HCT116 (cell line): ENCODE results near the gene ONECUT3. TPM values are rescaled to one million over a fixed set of nuclear protein-coding genes. Genes with fewer than 3 reads are reported as not detected.

Experiments
- ATAC-seq: fragments of 200-7000 bp; cut with Tn5 transposase; 2 replicates; pipeline ENCODE4 v1.9.1; 2020; ENCODE audit warnings: mild to moderate bottlenecking, moderate library complexity
- BruUV-seq: library from RNA; stranded (reverse); fragments of 400-500 nt; replicated peaks from 2 replicates; lab custom pipeline; 2021; lab: Mats Ljungman, UMichigan
- CTCF ChIA-PET: fragments of 300-600 bp; sonication (Branson Sonifier 250); formaldehyde crosslinking; loops from one replicate; lab custom pipeline; 2021; ENCODE audit warnings: antibody characterized with exemption; lab: Charles Lee
- POLR2A ChIA-PET: fragments of 300-600, 350-600 bp; sonication (Branson Sonifier 250); formaldehyde crosslinking; loops from one replicate; lab custom pipeline; 2021; ENCODE audit warnings: antibody characterized with exemption; lab: Charles Lee
- RAD21 ChIA-PET, 2 experiments: fragments of 300-600 bp; sonication (Branson Sonifier 250); formaldehyde crosslinking; loops; one replicate each; lab custom pipeline; 2023; ENCODE audit warnings: low total read pairs in 2 of 2; ENCODE audit not compliant: uncharacterized antibody in 2 of 2, unreplicated experiment in 2 of 2, low non-redundant PET in 1 of 2; lab: Charles Lee
- DNase-seq: peaks from one replicate; pipeline ENCODE4 v3.0.0-alpha.2; 2010; ENCODE audit warnings: low read depth, low spot score
- H2AFZ ChIP-seq: fragments of 200-600 bp; shearing (Covaris generic), sonication (generic); 2 replicates; pipeline ENCODE4 v1.6.1; 2017; ENCODE audit warnings: low read depth, mixed run types, mixed read lengths, antibody characterized with exemption, low read length; ENCODE audit not compliant: poor library complexity, severe bottlenecking
- H3K27ac ChIP-seq: 2 replicates; pipeline ENCODE4 v1.5.1; 2012; ENCODE audit warnings: low read depth, low read length
- H3K27me3 ChIP-seq: fragments of 200-600 bp; sonication (generic); 2 replicates; pipeline ENCODE4 v1.6.1; 2016; ENCODE audit warnings: mixed run types, low read length, mixed read lengths; ENCODE audit not compliant: insufficient read depth
- H3K36me3 ChIP-seq, 2 experiments: fragments of 200-500 bp in 1 of 2; fragments of 200-600 bp in 1 of 2; sonication (Bioruptor generic) in 1 of 2; sonication (generic) in 1 of 2; 2 replicates each; pipeline versions ENCODE4 v1.5.1 to v1.6.1; 2014 to 2016; ENCODE audit warnings: low read length in 2 of 2, inconsistent platforms in 1 of 2, mixed read lengths in 1 of 2, mixed run types in 1 of 2; ENCODE audit not compliant: insufficient read depth in 2 of 2, control insufficient read depth in 1 of 2
- H3K4me1 ChIP-seq, 2 experiments: fragments of 200-600 bp in 1 of 2; sonication (generic) in 1 of 2; 2 replicates each; pipeline versions ENCODE4 v1.5.1 to v1.6.1; 2012 to 2017; ENCODE audit warnings: low read length in 2 of 2, inconsistent platforms in 1 of 2, mild to moderate bottlenecking in 1 of 2, mixed read lengths in 1 of 2, mixed run types in 1 of 2, moderate library complexity in 1 of 2; ENCODE audit not compliant: insufficient read depth in 2 of 2, control insufficient read depth in 1 of 2
- H3K4me2 ChIP-seq: fragments of 200-600 bp; sonication (generic); 2 replicates; pipeline ENCODE4 v1.6.1; 2017; ENCODE audit warnings: mixed run types, low read length, mixed read lengths
- H3K4me3 ChIP-seq, 2 experiments: fragments of 200-600 bp in 1 of 2; sonication (generic) in 1 of 2; replicated peaks in 1 of 2; 2 replicates each; pipeline ENCODE4 v1.5.1; 2011 to 2016; ENCODE audit warnings: low read length in 2 of 2, control low read depth in 1 of 2, low read depth in 1 of 2, mild to moderate bottlenecking in 1 of 2, mixed read lengths in 1 of 2, mixed run types in 1 of 2
- H3K79me2 ChIP-seq: fragments of 200-600 bp; sonication (generic); 2 replicates; pipeline ENCODE4 v1.6.1; 2017; ENCODE audit warnings: mild to moderate bottlenecking, mixed run types, low read length, moderate library complexity, mixed read lengths; ENCODE audit not compliant: insufficient read depth
- H3K9ac ChIP-seq: fragments of 200-600 bp; sonication (generic); 2 replicates; pipeline ENCODE4 v1.6.1; 2016; ENCODE audit warnings: low read length, mixed read lengths
- H3K9me2 ChIP-seq: fragments of 200-600 bp; sonication (generic), shearing (Covaris generic); 2 replicates; pipeline ENCODE4 v1.6.1; 2017; ENCODE audit warnings: mixed run types, mild to moderate bottlenecking, moderate library complexity; ENCODE audit not compliant: insufficient read depth
- H3K9me3 ChIP-seq, 2 experiments: fragments of 200-500 bp in 1 of 2; fragments of 200-600 bp in 1 of 2; sonication (Bioruptor generic) in 1 of 2; sonication (generic) in 1 of 2; 2 replicates each; pipeline ENCODE4 v1.6.1; 2014 to 2017; ENCODE audit warnings: low read length in 2 of 2, mixed read lengths in 2 of 2, inconsistent platforms in 1 of 2, low read depth in 1 of 2, mild to moderate bottlenecking in 1 of 2, mixed run types in 1 of 2, moderate library complexity in 1 of 2; ENCODE audit not compliant: control insufficient read depth in 1 of 2, insufficient read depth in 1 of 2
- H4K20me1 ChIP-seq: fragments of 200-600 bp; sonication (generic), shearing (Covaris generic); 2 replicates; pipeline ENCODE4 v1.6.1; 2017; ENCODE audit warnings: mixed run types, mild to moderate bottlenecking, moderate library complexity; ENCODE audit not compliant: insufficient read depth
- CBX3 ChIP-seq: IDR thresholded peaks from 2 replicates; pipeline ENCODE4 v1.6.1; 2012; ENCODE audit warnings: low read depth
- ELF1 ChIP-seq: IDR thresholded peaks from 2 replicates; pipeline ENCODE4 v1.6.1; 2012; ENCODE audit warnings: low read depth, borderline replicate concordance
- EZH2 ChIP-seq: fragments of 200-600 bp; sonication (generic); IDR thresholded peaks from 2 replicates; pipeline ENCODE4 v1.6.1; 2017; ENCODE audit warnings: antibody characterized with exemption, mixed run types
- EZH2phosphoT487 ChIP-seq: fragments of 200-600 bp; IDR thresholded peaks from 2 replicates; pipeline ENCODE4 v1.6.1; 2018; ENCODE audit warnings: antibody characterized with exemption, borderline replicate concordance
- FOSL1 ChIP-seq: IDR thresholded peaks from 2 replicates; pipeline ENCODE4 v1.6.1; 2012; ENCODE audit warnings: low read depth
- POLR2A ChIP-seq: IDR thresholded peaks from 2 replicates; pipeline ENCODE4 v1.7.0; 2011; ENCODE audit warnings: borderline replicate concordance; ENCODE audit not compliant: insufficient read depth, insufficient read length; ENCODE audit errors: extremely low read depth
- POLR2AphosphoS5 ChIP-seq: IDR thresholded peaks from 2 replicates; pipeline ENCODE4 v1.6.1; 2011; ENCODE audit warnings: mild to moderate bottlenecking, low read depth, low read length, moderate library complexity
- RAD21 ChIP-seq: IDR thresholded peaks from 2 replicates; pipeline ENCODE4 v1.6.1; 2012; ENCODE audit warnings: low read depth, mild to moderate bottlenecking
- SIN3A ChIP-seq: IDR thresholded peaks from 2 replicates; pipeline ENCODE4 v1.6.1; 2012; ENCODE audit warnings: low read depth
- SP1 ChIP-seq: IDR thresholded peaks from 2 replicates; pipeline ENCODE4 v1.6.1; 2012; ENCODE audit warnings: low read depth
- SRF ChIP-seq: IDR thresholded peaks from 2 replicates; pipeline ENCODE4 v1.6.1; 2012; ENCODE audit warnings: low read depth
- TCF7L2 ChIP-seq: IDR thresholded peaks from 2 replicates; pipeline ENCODE4 v1.7.0; 2011; ENCODE audit warnings: borderline replicate concordance, inconsistent platforms; ENCODE audit not compliant: insufficient read depth, insufficient read length; ENCODE audit errors: extremely low read depth
- YY1 ChIP-seq: IDR thresholded peaks from 2 replicates; pipeline ENCODE4 v1.6.1; 2011; ENCODE audit warnings: low read length, low read depth, moderate library complexity, mild to moderate bottlenecking; ENCODE audit not compliant: insufficient replicate concordance; ENCODE audit errors: extremely low read depth
- ZFX ChIP-seq: fragments of 450-650 bp; IDR thresholded peaks from 2 replicates; pipeline ENCODE4 v1.6.1; 2017
- ZNF274 ChIP-seq: fragments of 200-500 bp; sonication (Bioruptor generic); IDR thresholded peaks from 2 replicates; pipeline ENCODE4 v1.6.1; 2014; ENCODE audit warnings: mild to moderate bottlenecking, low read depth, low read length, inconsistent platforms
- intact Hi-C: fragments of 100-400 bp; cut with micrococcal nuclease; formaldehyde crosslinking; loops from 2 replicates; pipeline ENCODE4 v1.10.0; 2022
- total RNA-seq: library from RNA; stranded (reverse); gene quantifications from one replicate; pipeline ENCODE4 v1.2.1, GENCODE V29; 2021; ENCODE audit not compliant: unreplicated experiment
- TF ChIP-seq, protein P1 (sequence below): IDR thresholded peaks from 2 replicates; pipeline ENCODE4 v1.6.1; 2012
- TF ChIP-seq, protein P2 (sequence below): IDR thresholded peaks from 2 replicates; pipeline ENCODE4 v1.6.1; 2012
- TF ChIP-seq, protein P3 (sequence below): IDR thresholded peaks from 2 replicates; pipeline ENCODE4 v1.6.1; 2012; ENCODE audit warnings: low read depth
- TF ChIP-seq, protein P4 (sequence below): IDR thresholded peaks from 2 replicates; pipeline ENCODE4 v1.6.1; 2011; ENCODE audit warnings: mild to moderate bottlenecking, low read length, moderate library complexity; ENCODE audit not compliant: insufficient replicate concordance; ENCODE audit errors: extremely low read depth

Gene ONECUT3
- total RNA-seq, 1 experiment from 2014 or later, result 22.1 TPM

DNA sequence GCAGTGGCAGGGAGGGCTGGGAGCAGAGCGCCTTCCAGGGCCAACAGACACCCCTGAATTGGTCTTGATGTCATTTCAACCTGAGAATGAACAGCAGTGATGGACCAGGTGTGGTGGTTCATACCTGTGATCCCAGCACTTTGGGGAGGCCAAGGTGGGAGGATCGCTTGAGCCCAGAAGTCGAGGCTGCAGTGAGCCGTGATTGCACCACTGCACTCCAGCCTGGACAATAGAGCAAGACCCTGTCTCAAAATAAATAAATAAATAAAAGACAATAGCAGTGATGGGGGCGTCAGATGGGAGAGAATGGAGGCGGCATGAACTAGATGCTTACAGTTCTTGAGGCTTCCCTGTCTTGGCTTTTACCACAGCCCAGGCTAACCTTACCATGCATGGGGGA, 46.1 kb upstream of the ONECUT3 start:
- no peak for DNase-seq
- no peak for ATAC-seq
- H3K9ac ChIP-seq, result no peak overlapping the region
- no TSS peak for BruUV-seq
- intact Hi-C loops, result no loop called here
- no peak overlapping the region for H3K4me3 ChIP-seq
- H3K27me3 ChIP-seq, result no peaks in the 10 kb centered on the region
- RAD21 ChIA-PET, result no interaction called here
- H2AFZ ChIP-seq, result no peak overlapping the region
- H3K9me2 ChIP-seq, result no peaks in the 10 kb centered on the region
- no peak overlapping the region for H3K4me2 ChIP-seq
- TF ChIP-seq POLR2A (no peak), EZH2 (no peak), EZH2phosphoT487 (no peak), SP1 (no peak), ZFX (no peak), RAD21 (no peak), SIN3A (no peak), ZNF274 (no peak), FOSL1 (no peak), POLR2AphosphoS5 (no peak), ELF1 (no peak), SRF (no peak), YY1 (no peak), CBX3 (no peak), TCF7L2 (no peak)
- TF ChIP-seq, protein P1, sequence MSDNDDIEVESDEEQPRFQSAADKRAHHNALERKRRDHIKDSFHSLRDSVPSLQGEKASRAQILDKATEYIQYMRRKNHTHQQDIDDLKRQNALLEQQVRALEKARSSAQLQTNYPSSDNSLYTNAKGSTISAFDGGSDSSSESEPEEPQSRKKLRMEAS, result no peak
- TF ChIP-seq, protein P2, sequence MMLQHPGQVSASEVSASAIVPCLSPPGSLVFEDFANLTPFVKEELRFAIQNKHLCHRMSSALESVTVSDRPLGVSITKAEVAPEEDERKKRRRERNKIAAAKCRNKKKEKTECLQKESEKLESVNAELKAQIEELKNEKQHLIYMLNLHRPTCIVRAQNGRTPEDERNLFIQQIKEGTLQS, result no peak
- TF ChIP-seq, protein P3, sequence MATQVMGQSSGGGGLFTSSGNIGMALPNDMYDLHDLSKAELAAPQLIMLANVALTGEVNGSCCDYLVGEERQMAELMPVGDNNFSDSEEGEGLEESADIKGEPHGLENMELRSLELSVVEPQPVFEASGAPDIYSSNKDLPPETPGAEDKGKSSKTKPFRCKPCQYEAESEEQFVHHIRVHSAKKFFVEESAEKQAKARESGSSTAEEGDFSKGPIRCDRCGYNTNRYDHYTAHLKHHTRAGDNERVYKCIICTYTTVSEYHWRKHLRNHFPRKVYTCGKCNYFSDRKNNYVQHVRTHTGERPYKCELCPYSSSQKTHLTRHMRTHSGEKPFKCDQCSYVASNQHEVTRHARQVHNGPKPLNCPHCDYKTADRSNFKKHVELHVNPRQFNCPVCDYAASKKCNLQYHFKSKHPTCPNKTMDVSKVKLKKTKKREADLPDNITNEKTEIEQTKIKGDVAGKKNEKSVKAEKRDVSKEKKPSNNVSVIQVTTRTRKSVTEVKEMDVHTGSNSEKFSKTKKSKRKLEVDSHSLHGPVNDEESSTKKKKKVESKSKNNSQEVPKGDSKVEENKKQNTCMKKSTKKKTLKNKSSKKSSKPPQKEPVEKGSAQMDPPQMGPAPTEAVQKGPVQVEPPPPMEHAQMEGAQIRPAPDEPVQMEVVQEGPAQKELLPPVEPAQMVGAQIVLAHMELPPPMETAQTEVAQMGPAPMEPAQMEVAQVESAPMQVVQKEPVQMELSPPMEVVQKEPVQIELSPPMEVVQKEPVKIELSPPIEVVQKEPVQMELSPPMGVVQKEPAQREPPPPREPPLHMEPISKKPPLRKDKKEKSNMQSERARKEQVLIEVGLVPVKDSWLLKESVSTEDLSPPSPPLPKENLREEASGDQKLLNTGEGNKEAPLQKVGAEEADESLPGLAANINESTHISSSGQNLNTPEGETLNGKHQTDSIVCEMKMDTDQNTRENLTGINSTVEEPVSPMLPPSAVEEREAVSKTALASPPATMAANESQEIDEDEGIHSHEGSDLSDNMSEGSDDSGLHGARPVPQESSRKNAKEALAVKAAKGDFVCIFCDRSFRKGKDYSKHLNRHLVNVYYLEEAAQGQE, result no peak
- TF ChIP-seq, protein P4, sequence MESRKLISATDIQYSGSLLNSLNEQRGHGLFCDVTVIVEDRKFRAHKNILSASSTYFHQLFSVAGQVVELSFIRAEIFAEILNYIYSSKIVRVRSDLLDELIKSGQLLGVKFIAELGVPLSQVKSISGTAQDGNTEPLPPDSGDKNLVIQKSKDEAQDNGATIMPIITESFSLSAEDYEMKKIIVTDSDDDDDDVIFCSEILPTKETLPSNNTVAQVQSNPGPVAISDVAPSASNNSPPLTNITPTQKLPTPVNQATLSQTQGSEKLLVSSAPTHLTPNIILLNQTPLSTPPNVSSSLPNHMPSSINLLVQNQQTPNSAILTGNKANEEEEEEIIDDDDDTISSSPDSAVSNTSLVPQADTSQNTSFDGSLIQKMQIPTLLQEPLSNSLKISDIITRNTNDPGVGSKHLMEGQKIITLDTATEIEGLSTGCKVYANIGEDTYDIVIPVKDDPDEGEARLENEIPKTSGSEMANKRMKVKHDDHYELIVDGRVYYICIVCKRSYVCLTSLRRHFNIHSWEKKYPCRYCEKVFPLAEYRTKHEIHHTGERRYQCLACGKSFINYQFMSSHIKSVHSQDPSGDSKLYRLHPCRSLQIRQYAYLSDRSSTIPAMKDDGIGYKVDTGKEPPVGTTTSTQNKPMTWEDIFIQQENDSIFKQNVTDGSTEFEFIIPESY, result no peak
- TF ChIP-seq, all 23 proteins: peak for 0
- POLR2A ChIA-PET, result no interaction called here
- CTCF ChIA-PET, result no interaction called here
- H3K36me3 ChIP-seq, result no peaks in the 10 kb centered on the region
- H3K79me2 ChIP-seq, result no peaks in the 10 kb centered on the region
- H3K9me3 ChIP-seq, result no peaks in the 10 kb centered on the region
- H4K20me1 ChIP-seq, result no peaks in the 10 kb centered on the region
- H3K4me1 ChIP-seq, result no peaks in the 10 kb centered on the region
- H3K27ac ChIP-seq, result no peak overlapping the region
